RCC 7860 (cell line): Measurements from ENCODE around the gene NHSL2.
"Not testable (repeated sequence)": the region's sequence is repeated elsewhere in the genome, so short reads cannot be mapped to it uniquely, and the experiment has no call there.

Source experiments
- DNase-seq: peaks from one replicate; pipeline ENCODE4 v3.0.0-alpha.2; 2015; ENCODE audit warnings: low spot score
- FAIRE-seq: peaks from 2 replicates; lab custom pipeline; 2012; peaks lifted over from hg19 to GRCh38; lab: Jason Lieb, UNC

Gene NHSL2

DNA sequence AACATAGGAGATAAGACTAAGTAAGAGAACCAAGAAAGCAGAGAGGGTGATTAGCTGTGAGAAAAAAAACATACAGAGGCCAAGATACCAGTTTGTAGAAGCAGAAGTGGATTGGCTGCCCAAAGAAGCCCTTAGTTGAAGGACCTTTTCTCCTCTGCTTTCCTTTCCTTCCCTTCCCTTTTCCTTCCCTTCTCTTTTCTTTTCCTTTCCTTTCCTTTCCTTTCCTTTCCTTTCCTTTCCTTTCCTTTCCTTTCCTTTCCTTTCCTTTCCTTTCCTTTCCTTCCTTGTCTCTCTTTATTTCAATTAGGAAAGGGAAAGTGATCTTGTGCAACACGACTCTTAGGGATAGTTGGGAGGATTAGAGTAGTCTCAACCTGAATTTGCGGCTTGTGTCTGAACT, 128.2 kb downstream of the NHSL2 start:
- DNase-seq = no peak
- FAIRE-seq = no peak

- DNase-seq (no peak), FAIRE-seq (no peak)
These were observed 129.9 kb downstream of the NHSL2 start for GRCh38 chrX:72040506-72040905.

- no peak for DNase-seq
- FAIRE-seq = no peak
These were observed 130.5 kb downstream of the NHSL2 start for GRCh38 chrX:72041176-72041575.

- FAIRE-seq (no peak), DNase-seq (no peak)
These were observed 131.5 kb downstream of the NHSL2 start for GRCh38 chrX:72041871-72042851.

- no peak for DNase-seq
- FAIRE-seq = no peak
These were observed 132.2 kb downstream of the NHSL2 start for GRCh38 chrX:72042852-72043248.

DNA sequence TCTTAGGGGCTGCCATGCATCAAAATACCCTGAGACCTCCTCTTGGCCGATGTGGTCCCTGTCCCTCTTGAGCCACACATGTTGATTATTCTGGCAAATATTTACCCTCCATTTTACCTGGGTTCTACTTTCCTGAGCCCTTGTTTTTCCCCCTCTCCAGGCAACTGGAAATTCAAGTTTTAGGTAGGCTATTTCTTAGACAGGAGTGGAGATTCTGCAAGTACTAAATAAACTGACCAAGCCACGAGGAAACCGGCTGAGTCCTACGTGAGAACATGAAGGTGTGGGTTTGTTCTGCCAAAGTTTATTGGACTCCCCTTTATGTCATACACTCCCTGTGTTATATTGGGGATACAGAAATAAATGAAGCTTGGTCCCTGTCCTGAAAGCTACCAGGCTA, 133.0 kb downstream of the NHSL2 start:
- FAIRE-seq = no peak
- DNase-seq = no peak

DNA sequence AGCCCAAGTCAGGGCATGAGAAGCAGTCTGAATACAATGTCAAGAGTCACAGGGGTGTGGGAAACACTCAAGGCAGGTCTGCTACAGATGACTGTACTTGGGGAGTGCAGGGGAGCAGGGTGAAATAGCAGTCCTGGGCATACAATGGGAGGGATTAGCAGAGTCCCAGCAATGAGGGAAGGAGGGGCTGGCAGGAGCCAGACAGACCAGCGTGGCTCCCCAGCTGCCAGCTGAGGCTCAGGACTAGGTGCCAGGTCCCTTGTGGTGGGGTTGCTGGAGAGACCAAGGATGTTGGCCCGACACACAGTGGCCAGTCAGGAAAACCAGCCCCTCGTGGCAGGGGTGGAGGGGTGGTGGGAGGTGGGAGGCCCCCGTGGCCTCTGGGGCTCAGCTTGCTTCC, 134.5 kb downstream of the NHSL2 start:
- DNase-seq = no peak
- FAIRE-seq = no peak

- DNase-seq = no peak
- no peak for FAIRE-seq
These were observed 135.1 kb downstream of the NHSL2 start for GRCh38 chrX:72045552-72046277.

DNA sequence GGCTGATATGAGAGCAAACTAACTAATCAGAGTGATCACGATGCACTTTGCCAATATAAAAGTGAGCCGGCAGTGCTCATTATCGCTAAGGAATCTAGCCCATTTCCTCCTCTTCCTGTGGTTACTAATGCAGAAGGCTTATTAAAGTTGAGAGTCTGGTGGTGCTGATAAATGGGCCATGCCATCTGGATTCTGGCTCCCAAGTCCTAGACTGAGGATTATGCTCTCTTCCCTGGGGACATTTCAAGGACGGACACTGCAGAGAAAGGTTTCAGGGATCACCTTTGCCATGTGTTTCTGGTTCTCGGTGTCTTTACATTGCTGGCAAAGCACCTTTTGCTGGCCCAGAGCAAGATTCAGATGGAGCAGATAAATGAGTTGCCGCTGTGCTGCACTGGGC, 135.8 kb downstream of the NHSL2 start:
- no peak for FAIRE-seq
- no peak for DNase-seq

- DNase-seq (no peak), FAIRE-seq (no peak)
These were observed 138.1 kb downstream of the NHSL2 start for GRCh38 chrX:72048510-72049455.

DNA sequence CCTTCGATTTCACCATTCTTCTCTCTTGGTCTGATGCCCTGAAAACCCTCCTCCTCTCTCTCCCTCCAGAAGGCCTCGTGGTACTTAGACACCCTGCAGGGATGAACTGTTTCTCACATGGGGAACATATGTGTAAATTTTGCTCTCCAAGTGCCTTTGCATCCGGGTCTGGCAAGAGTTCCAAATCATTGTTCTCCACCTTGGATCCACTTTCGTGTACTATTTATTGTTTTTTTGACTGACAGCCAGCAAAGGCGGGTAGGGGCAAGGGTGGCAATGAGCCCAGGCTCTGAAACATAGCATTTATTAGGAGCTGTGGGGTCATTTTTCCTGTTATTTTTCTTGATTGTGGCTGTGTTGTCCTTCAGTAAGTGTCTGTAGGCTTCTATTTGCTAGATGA, 139.4 kb downstream of the NHSL2 start:
- DNase-seq (no peak), FAIRE-seq (no peak)

GRCh38 chrX:72051589-72051988, 140.9 kb downstream of the NHSL2 start:
- no peak for DNase-seq
- FAIRE-seq = no peak

DNA sequence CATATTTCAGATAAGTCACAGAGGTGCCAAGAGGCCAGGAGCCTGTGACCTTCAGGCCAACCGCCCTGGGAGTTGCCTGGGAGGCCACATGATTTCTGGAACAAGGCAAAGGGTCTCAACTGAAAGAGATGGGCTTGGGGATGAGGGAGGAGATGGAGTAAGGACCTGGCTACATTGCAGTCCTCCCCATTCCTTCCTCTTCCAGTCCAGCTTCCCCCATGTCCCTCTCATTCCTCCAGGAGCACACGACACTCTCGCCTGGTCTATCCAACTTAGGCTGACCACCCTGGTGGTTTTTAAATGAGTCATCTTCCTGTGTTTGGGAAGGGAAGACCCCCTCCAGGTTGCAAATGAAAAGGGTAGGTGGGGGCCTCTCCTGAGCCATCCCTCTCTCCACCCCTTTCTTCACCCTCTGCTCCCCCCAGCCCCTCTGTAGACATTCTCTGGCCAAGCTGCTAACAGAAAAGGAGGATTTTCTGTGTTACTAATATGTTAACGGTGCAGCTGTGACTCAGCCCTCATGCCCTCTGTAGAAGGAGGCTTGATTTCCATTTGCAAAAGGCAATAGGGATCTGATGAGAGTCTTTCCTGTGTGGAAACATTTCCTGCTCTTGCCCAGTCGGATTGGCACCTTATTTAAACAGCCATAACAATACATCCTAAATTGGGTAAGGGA, 141.9 kb downstream of the NHSL2 start:
- FAIRE-seq = no peak
- DNase-seq = no peak

DNA sequence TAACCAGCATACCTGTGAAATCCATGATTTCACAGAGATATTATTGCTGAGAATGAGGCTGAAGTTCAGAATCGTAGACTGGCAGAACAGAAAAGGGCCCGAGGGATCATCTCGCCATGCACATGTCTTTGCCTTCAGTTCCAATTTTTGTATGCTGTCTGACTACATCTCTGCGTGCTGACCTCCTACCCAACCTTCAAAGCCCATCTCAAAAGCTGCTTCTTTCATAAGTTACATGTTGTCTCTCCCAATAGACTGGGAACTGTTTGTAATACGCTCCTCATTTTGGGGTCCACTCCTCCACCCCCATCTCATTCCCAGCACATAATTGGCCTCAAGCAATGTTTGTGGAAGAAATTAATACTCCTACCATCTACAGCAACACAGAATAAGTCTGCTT, 142.9 kb downstream of the NHSL2 start:
- FAIRE-seq = no peak
- DNase-seq = no peak

DNA sequence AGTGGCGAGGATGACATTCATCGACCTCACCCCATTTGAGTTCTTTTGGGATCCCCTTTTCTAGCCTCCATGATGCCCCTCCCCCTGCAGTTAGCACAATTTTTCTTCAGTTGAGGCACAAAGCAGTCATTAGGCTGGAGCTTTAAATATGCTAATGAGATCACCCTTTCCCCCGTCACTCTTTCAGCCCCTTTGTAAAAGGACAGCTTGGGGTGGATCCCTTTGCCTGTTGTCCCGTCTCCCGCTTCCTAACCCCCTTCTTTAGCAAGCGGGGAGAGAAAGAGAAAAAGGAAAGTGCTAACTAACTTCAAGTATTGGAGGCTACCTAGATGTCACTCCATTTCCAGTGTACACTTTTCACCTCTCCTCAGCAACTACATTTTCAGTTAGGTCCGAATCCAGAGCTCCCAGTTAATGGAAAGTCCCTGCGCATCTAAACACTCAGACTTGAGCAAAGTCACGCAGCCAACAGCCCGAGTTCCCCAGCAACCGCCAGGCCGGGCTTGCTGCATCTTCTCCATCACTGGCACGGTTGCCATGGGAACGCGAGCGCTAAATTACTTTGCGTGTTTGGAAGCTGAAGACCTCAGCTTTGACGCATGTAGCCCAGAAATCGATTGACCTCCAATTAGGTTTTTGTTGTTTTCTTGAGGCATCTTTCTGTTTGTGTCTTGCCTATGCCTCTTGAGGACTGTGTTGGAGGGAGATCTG, 144.3 kb downstream of the NHSL2 start:
- DNase-seq (no peak), FAIRE-seq (no peak)

DNA sequence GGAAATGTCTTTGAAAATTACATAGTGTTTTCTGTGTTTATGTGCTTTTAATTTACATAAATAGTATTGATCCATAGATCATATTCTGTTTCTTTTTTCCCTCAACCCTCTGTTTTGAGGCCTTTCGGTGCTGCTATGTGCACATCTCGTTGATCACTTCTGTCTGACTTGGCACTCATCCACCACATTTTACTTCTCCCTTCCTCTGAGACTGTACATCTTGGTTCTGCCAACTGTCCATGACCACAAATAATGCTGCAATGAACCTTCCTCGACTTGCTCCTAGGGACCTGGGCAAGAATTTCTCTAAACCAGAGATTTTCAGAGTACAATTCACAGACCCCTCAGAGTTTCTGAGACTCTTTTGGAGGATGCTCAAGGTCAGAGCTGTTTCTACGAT, 146.7 kb downstream of the NHSL2 start:
- DNase-seq (no peak), FAIRE-seq (no peak)

DNA sequence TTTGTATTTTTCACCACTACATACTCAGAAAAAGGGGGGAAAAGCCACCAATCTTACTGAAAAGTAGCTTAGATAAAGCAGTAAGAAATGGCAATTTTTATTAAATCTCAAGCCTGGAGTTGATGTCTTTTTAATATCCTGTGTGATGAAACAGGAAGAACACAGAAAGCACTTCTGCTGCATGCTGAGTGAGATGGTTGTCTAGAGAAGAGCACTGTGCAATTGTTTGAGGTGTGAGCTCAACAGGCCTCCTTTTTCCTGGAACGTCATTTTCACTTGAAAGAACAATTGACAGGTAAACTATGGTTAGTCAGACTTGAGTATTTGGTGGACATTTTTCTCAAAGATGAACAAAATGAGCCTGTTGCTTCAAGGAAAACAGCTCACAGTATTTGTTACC, 147.2 kb downstream of the NHSL2 start:
- FAIRE-seq (no peak), DNase-seq (no peak)

GRCh38 chrX:72058346-72058745, 147.7 kb downstream of the NHSL2 start:
- DNase-seq, FAIRE-seq: not testable (repeated sequence)

- DNase-seq = no peak
- no peak for FAIRE-seq
These were observed 149.7 kb downstream of the NHSL2 start for GRCh38 chrX:72060196-72060920.
